SK-N-SH treated with all-trans-retinoic acid at 6 μM for 48 hours (cell line): ENCODE measurements around the gene CHST15.

Experiments used
- ATAC-seq: fragments of 200-7000 bp; cut with Tn5 transposase; 3 replicates; pipeline ENCODE4 v1.9.1; 2020; ENCODE audit warnings: mild to moderate bottlenecking, moderate library complexity
- BACH2 ChIP-seq: fragments of 250-450 bp; sonication (Bioruptor Pico); IDR thresholded peaks from 2 replicates; pipeline ENCODE4 v1.9.0; 2021; ENCODE audit warnings: mild to moderate bottlenecking, borderline replicate concordance
- CREB5 ChIP-seq: fragments of 250-450 bp; sonication (Bioruptor Pico); IDR thresholded peaks from 2 replicates; pipeline ENCODE4 v1.5.1; 2020; ENCODE audit warnings: low read depth, mild to moderate bottlenecking, moderate library complexity
- CSDC2 ChIP-seq: fragments of 250-450 bp; sonication (Bioruptor Pico); IDR thresholded peaks from 2 replicates; pipeline ENCODE4 v1.5.0; 2020; ENCODE audit warnings: mild to moderate bottlenecking, moderate library complexity
- CSRNP3 ChIP-seq: fragments of 250-450 bp; sonication (Bioruptor Pico); IDR thresholded peaks from 2 replicates; pipeline ENCODE4 v1.5.1; 2021; ENCODE audit warnings: mild to moderate bottlenecking, moderate library complexity
- ESRRG ChIP-seq: fragments of 250-450 bp; sonication (Bioruptor Pico); IDR thresholded peaks from 2 replicates; pipeline ENCODE4 v1.6.1; 2021; ENCODE audit warnings: mild to moderate bottlenecking
- GLIS3 ChIP-seq: fragments of 250-450 bp; sonication (Bioruptor Pico); IDR thresholded peaks from 2 replicates; pipeline ENCODE4 v1.5.0; 2020; ENCODE audit warnings: mild to moderate bottlenecking, moderate library complexity
- ISL1 ChIP-seq: fragments of 250-450 bp; sonication (Bioruptor Pico); IDR thresholded peaks from 2 replicates; pipeline ENCODE4 v2.1.2; 2022; ENCODE audit warnings: mild to moderate bottlenecking, moderate library complexity
- PATZ1 ChIP-seq: fragments of 250-450 bp; sonication (Bioruptor Pico); IDR thresholded peaks from 2 replicates; pipeline ENCODE4 v1.8.0; 2020; ENCODE audit warnings: mild to moderate bottlenecking, moderate library complexity, borderline replicate concordance
- POU6F1 ChIP-seq: fragments of 250-450 bp; sonication (Bioruptor Pico); IDR thresholded peaks from 2 replicates; pipeline ENCODE4 v1.8.0; 2021; ENCODE audit warnings: low read depth, mild to moderate bottlenecking, moderate library complexity, borderline replicate concordance
- RARB ChIP-seq: fragments of 250-450 bp; sonication (Bioruptor Pico); IDR thresholded peaks from 2 replicates; pipeline ENCODE4 v1.8.0; 2021; ENCODE audit warnings: mild to moderate bottlenecking, moderate library complexity
- SNAI2 ChIP-seq: fragments of 250-450 bp; sonication (Bioruptor Pico); IDR thresholded peaks from 2 replicates; pipeline ENCODE4 v1.5.0; 2020; ENCODE audit warnings: mild to moderate bottlenecking, moderate library complexity
- TCF4 ChIP-seq: fragments of 250-450 bp; sonication (Bioruptor Pico); IDR thresholded peaks from 2 replicates; pipeline ENCODE4 v1.8.0; 2021; ENCODE audit warnings: mild to moderate bottlenecking, moderate library complexity, borderline replicate concordance
- TOX ChIP-seq: fragments of 250-450 bp; sonication (Bioruptor Pico); IDR thresholded peaks from 2 replicates; pipeline ENCODE4 v1.8.0; 2021; ENCODE audit warnings: mild to moderate bottlenecking, moderate library complexity, borderline replicate concordance
- TSHZ2 ChIP-seq: fragments of 250-450 bp; sonication (Bioruptor Pico); IDR thresholded peaks from 2 replicates; pipeline ENCODE4 v1.5.0; 2020; ENCODE audit warnings: mild to moderate bottlenecking, moderate library complexity
- ZC3H10 ChIP-seq: fragments of 250-450 bp; sonication (Bioruptor Pico); IDR thresholded peaks from 2 replicates; pipeline ENCODE4 v1.5.1; 2021; ENCODE audit warnings: mild to moderate bottlenecking, moderate library complexity
- ZFP30 ChIP-seq: fragments of 450-650 bp; formaldehyde crosslinking; IDR thresholded peaks from 2 replicates; pipeline ENCODE4 v1.5.0; 2022; ENCODE audit warnings: mild to moderate bottlenecking, moderate library complexity
- ZNF70 ChIP-seq: fragments of 450-650 bp; formaldehyde crosslinking; IDR thresholded peaks from 2 replicates; pipeline ENCODE4 v1.5.0; 2020; ENCODE audit warnings: mild to moderate bottlenecking, moderate library complexity
- ZNF8 ChIP-seq: fragments of 450-650 bp; formaldehyde crosslinking; IDR thresholded peaks from 2 replicates; pipeline ENCODE4 v1.5.0; 2020; ENCODE audit warnings: mild to moderate bottlenecking, moderate library complexity

The CHST15 gene

GRCh38 chr10:123993534-123994416 is 99.6 kb downstream of the CHST15 start:
- no peak for TF ChIP-seq ZNF70 (CRISPR knock-in tag)
- TF ChIP-seq ZNF8 (CRISPR knock-in tag), result no peak
- TF ChIP-seq TCF4 (CRISPR knock-in tag), result no peak
- TF ChIP-seq PATZ1 (CRISPR knock-in tag), result no peak
- no peak for TF ChIP-seq POU6F1 (CRISPR knock-in tag)
- TF ChIP-seq GLIS3 (CRISPR knock-in tag), result no peak
- no peak for TF ChIP-seq ZFP30 (CRISPR knock-in tag)
- no peak for TF ChIP-seq CREB5
- TF ChIP-seq ESRRG (CRISPR knock-in tag), result no peak
- no peak for TF ChIP-seq SNAI2 (CRISPR knock-in tag)
- TF ChIP-seq CSDC2 (CRISPR knock-in tag), result no peak
- no peak for ATAC-seq

- ATAC-seq, result no peak
- TF ChIP-seq CSRNP3 (CRISPR knock-in tag) (no peak), CSDC2 (CRISPR knock-in tag) (no peak), ZFP30 (CRISPR knock-in tag) (no peak), BACH2 (CRISPR knock-in tag) (no peak), RARB (no peak), TSHZ2 (no peak), ZC3H10 (CRISPR knock-in tag) (no peak), ISL1 (CRISPR knock-in tag) (no peak), SNAI2 (CRISPR knock-in tag) (no peak), TOX (CRISPR knock-in tag) (no peak)
Observed at GRCh38 chr10:123991611-123992570, 101.5 kb downstream of the CHST15 start.

GRCh38 chr10:123990889-123991288 is 102.5 kb downstream of the CHST15 start:
- ATAC-seq, result no peak
- no peak for TF ChIP-seq POU6F1 (CRISPR knock-in tag)
